Measurements from ENCODE around the gene GLI3. TPM values are rescaled to one million over a fixed set of nuclear protein-coding genes. Genes with fewer than 3 reads are reported as not detected.

Gene GLI3
- total and polyA plus RNA-seq, 2 donors (not counting 1 experiment from before 2014, with no cell fraction given) = 6.4 to 6.5 TPM

DNA sequence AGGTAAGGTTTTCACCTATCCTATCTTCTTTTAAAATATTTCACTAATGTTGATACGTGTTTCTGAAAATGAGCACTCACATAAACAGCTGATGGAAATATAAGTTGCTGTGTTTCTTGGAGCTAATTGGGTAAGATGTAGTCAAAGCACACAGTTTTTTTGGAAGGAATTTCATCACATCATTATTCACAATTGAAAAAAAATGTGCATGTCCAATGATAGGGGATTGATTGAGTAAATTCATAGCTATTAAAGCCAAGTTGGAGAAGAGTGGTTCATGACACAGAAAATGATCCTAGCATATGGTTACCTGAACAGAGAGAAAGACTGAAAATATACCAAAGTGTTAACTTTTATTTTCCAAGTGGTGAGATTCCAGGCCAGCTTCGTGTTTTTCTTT, 29.6 kb downstream of the GLI3 start:
- H3K4me1 ChIP-seq (ENCODE audit: control insufficient read depth, extremely low read depth, insufficient read depth, low read length) = no peaks in the 10 kb centered on the region
- no peaks in the 10 kb centered on the region for H3K36me3 ChIP-seq (ENCODE audit: control insufficient read depth, insufficient read depth, low read length)
- no peaks in the 10 kb centered on the region for H3K27me3 ChIP-seq (ENCODE audit: control insufficient read depth, insufficient read depth, low read length)
- no peak for DNase-seq (ENCODE audit: low read depth in 2 of 2)
- no peaks in the 10 kb centered on the region for H3K9me3 ChIP-seq (ENCODE audit: control insufficient read depth, insufficient read depth, low read depth, low read length)
- TF ChIP-seq, protein P1, sequence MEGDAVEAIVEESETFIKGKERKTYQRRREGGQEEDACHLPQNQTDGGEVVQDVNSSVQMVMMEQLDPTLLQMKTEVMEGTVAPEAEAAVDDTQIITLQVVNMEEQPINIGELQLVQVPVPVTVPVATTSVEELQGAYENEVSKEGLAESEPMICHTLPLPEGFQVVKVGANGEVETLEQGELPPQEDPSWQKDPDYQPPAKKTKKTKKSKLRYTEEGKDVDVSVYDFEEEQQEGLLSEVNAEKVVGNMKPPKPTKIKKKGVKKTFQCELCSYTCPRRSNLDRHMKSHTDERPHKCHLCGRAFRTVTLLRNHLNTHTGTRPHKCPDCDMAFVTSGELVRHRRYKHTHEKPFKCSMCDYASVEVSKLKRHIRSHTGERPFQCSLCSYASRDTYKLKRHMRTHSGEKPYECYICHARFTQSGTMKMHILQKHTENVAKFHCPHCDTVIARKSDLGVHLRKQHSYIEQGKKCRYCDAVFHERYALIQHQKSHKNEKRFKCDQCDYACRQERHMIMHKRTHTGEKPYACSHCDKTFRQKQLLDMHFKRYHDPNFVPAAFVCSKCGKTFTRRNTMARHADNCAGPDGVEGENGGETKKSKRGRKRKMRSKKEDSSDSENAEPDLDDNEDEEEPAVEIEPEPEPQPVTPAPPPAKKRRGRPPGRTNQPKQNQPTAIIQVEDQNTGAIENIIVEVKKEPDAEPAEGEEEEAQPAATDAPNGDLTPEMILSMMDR (conservative IDR thresholded peaks at IDR 0.05 in 1 of 2, IDR thresholded peaks at IDR 0.05 in 1 of 2; ENCODE audit: low read depth in 1 of 2, low read length in 2 of 2) = no peak
- no peak for TF ChIP-seq EZH2 (IDR thresholded peaks at IDR 0.05; ENCODE audit: low read length, missing control alignments)
- peaks cover 1% of the 10 kb centered on the region for H3K79me2 ChIP-seq (ENCODE audit: control insufficient read depth, insufficient read depth, low read length)
- H3K4me2 ChIP-seq (ENCODE audit: extremely low read depth, insufficient read depth, low read length) = no peak overlapping the region
- H4K20me1 ChIP-seq (ENCODE audit: control insufficient read depth, extremely low read depth, insufficient read depth, low read length) = no peaks in the 10 kb centered on the region
- H3K9ac ChIP-seq (ENCODE audit: insufficient read depth, low read length) = no peak overlapping the region
- no peak overlapping the region for H3K4me3 ChIP-seq (replicated peaks in 1 of 4; ENCODE audit: control extremely low read depth in 1 of 4, insufficient read depth in 1 of 4, low read depth in 3 of 4, low read length in 4 of 4)
- no peak overlapping the region for H2AFZ ChIP-seq (ENCODE audit: low read length)
- H3K27ac ChIP-seq (ENCODE audit: insufficient read depth, low read length) = no peak overlapping the region

DNA sequence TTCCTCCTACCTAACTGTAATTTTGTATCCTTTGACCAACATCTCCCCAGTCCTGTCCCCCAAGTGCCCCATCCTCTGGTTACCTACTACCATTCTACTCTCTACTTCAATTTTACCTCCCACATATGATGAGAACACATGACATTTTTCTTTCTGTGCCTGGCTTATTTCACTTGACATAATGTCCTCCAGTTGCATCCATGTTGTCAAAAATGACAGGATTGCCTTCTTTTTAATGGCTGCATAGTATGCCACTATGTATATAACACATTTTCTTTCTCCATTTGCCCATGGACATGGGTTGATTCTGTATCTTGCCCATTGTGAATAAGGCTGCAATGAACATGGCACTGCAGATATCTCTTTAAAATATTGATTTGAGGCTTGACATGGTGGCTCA, 33.7 kb downstream of the GLI3 start:
- Histone ChIP-seq H4K20me1 (ENCODE audit: control insufficient read depth, extremely low read depth, insufficient read depth, low read length) (no peaks in the 10 kb centered on the region), H3K27me3 (ENCODE audit: control insufficient read depth, insufficient read depth, low read length) (no peaks in the 10 kb centered on the region), H3K4me2 (ENCODE audit: extremely low read depth, insufficient read depth, low read length) (no peak overlapping the region), H3K79me2 (ENCODE audit: control insufficient read depth, insufficient read depth, low read length) (peaks cover 1% of the 10 kb centered on the region), H3K9ac (ENCODE audit: insufficient read depth, low read length) (no peak overlapping the region), H3K9me3 (ENCODE audit: control insufficient read depth, insufficient read depth, low read depth, low read length) (no peaks in the 10 kb centered on the region), H3K4me3 (replicated peaks in 1 of 4; ENCODE audit: control extremely low read depth in 1 of 4, insufficient read depth in 1 of 4, low read depth in 3 of 4, low read length in 4 of 4) (no peak overlapping the region), H3K27ac (ENCODE audit: insufficient read depth, low read length) (no peak overlapping the region), H3K4me1 (ENCODE audit: control insufficient read depth, extremely low read depth, insufficient read depth, low read length) (peaks cover 3% of the 10 kb centered on the region), H2AFZ (ENCODE audit: low read length) (no peak overlapping the region), H3K36me3 (ENCODE audit: control insufficient read depth, insufficient read depth, low read length) (no peaks in the 10 kb centered on the region)
- no peak for DNase-seq (ENCODE audit: low read depth in 2 of 2)
- TF ChIP-seq, protein P1 (conservative IDR thresholded peaks at IDR 0.05 in 1 of 2, IDR thresholded peaks at IDR 0.05 in 1 of 2; ENCODE audit: low read depth in 1 of 2, low read length in 2 of 2) = no peak
- TF ChIP-seq EZH2 (IDR thresholded peaks at IDR 0.05; ENCODE audit: low read length, missing control alignments) = no peak

DNA sequence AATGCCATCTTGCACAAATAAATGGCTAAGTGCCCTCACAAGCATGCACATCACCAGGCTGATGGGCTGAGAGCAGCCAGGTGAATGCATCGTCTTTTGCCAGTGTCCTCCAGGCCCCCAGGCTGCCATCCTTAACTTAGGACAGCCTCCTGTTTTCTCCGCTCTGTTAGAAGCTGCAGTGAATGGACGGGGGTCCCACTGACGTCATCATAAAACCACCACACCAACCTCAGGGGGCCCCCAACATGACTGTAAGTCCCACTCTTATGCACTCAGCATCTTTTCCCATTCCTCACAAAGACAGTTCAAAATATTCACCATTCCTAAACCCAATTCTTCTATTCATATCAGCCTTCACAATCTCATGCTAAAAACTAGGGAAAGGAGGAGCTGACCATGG, 34.4 kb downstream of the GLI3 start:
- H3K4me1 ChIP-seq (ENCODE audit: control insufficient read depth, extremely low read depth, insufficient read depth, low read length) = peaks cover 3% of the 10 kb centered on the region
- H2AFZ ChIP-seq (ENCODE audit: low read length) = no peak overlapping the region
- no peaks in the 10 kb centered on the region for H3K9me3 ChIP-seq (ENCODE audit: control insufficient read depth, insufficient read depth, low read depth, low read length)
- H3K27me3 ChIP-seq (ENCODE audit: control insufficient read depth, insufficient read depth, low read length) = no peaks in the 10 kb centered on the region
- H3K9ac ChIP-seq (ENCODE audit: insufficient read depth, low read length) = no peak overlapping the region
- no peak for TF ChIP-seq EZH2 (IDR thresholded peaks at IDR 0.05; ENCODE audit: low read length, missing control alignments)
- TF ChIP-seq, protein P1 (conservative IDR thresholded peaks at IDR 0.05 in 1 of 2, IDR thresholded peaks at IDR 0.05 in 1 of 2; ENCODE audit: low read depth in 1 of 2, low read length in 2 of 2) = no peak
- H4K20me1 ChIP-seq (ENCODE audit: control insufficient read depth, extremely low read depth, insufficient read depth, low read length) = no peaks in the 10 kb centered on the region
- no peak overlapping the region for H3K4me3 ChIP-seq (replicated peaks in 1 of 4; ENCODE audit: control extremely low read depth in 1 of 4, insufficient read depth in 1 of 4, low read depth in 3 of 4, low read length in 4 of 4)
- peaks cover 1% of the 10 kb centered on the region for H3K79me2 ChIP-seq (ENCODE audit: control insufficient read depth, insufficient read depth, low read length)
- H3K4me2 ChIP-seq (ENCODE audit: extremely low read depth, insufficient read depth, low read length) = no peak overlapping the region
- no peaks in the 10 kb centered on the region for H3K36me3 ChIP-seq (ENCODE audit: control insufficient read depth, insufficient read depth, low read length)
- no peak for DNase-seq (ENCODE audit: low read depth in 2 of 2)
- no peak overlapping the region for H3K27ac ChIP-seq (ENCODE audit: insufficient read depth, low read length)

All from fibroblast of lung (primary cell).